Stimulated activated CD8-positive, alpha-beta memory T cell treated with anti-CD3 and anti-CD28 coated beads, Interleukin-12 subunit alpha, Interleukin-12 subunit beta, amount 100 ng/mL, for 4 hours (primary cell): Measurements from ENCODE around the gene DENND4C.
"Not testable (repeated sequence)": the region's sequence is repeated elsewhere in the genome, so short reads cannot be mapped to it uniquely, and the experiment has no call there.

ENCODE experiments used
- DNase-seq: peaks from one replicate; pipeline ENCODE4 v3.0.0-alpha.2; 2020; ENCODE audit warnings: low read depth

Gene DENND4C

GRCh38 chr9:19372567-19372966 lies 142.1 kb downstream of the DENND4C start:
- no peak for DNase-seq

DNA sequence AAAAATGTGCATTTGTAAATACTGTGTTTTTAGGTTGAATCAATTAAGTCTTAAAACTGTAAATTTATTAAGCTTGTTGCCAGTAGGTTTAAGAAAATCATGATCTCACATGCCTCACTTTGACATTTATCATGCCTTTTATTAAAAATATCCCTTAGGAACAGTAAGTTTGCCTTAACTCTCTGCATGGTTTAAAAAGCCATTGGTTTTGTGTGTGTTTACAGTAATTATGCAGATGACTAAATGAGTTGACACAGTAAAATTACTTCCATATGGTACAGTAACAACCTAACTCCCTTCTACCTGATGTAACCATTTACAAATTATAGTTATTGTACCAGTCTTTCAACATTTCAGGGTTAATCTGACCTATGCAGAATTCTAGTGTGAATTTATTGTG lies 143.0 kb downstream of the DENND4C start:
- no peak for DNase-seq

DNA sequence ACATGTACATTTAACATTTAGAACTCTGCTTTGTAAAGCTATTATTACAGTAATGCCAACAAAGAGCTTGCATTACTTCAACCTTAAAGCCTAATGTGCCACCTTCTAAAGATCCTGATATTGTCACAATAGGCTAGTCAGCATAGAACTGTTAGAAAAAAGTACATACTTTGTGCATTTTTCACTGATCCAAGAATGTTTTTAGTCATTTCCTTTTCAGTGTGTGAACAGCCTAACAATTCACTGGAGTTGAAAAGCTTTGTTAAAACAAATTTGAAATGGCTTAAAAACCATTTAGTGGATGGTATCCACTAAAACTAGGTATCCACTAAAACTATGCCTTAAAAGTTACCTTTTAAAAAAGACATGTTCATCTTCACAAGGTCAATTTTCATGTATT lies 145.0 kb downstream of the DENND4C start:
- DNase-seq: no peak

- DNase-seq: no peak
Observed at GRCh38 chr9:19376931-19377330, 146.4 kb downstream of the DENND4C start.

DNA sequence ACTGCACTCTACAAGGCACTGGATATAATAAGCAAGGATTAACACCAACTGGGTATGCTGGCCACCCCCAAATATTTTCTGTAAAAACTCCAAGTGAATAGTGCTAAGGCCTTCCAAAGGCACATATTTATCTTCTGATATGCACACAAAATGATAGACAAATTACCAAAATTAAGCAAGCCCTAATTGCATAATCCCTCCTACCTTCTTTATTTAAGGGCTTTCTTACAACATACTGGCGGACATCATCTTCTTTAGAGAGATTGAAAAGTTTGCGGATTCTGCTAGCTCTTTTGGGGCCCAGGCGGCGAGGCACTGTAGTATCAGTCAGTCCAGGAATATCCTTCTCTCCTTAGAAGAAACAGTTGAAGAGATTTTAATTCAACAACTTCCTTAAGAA lies 147.7 kb downstream of the DENND4C start:
- no peak for DNase-seq

DNA sequence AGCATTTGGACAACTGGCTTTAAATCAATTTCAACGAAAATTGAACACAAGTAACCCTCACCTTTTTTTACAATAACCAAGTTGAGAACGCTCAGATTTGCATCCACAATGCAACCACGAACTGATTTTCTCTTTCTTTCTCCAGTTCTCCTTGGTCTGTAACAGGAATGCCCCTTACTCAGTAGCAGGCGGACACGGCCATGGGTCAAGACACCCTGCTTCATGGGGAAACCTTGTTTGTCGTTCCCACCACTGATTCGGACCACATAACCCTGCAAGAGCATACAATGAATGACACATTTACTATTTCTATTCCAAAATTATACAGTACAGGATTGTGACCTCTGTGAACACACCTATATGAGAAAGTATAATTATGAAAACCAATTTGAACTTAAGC lies 148.2 kb downstream of the DENND4C start:
- DNase-seq: no peak

DNA sequence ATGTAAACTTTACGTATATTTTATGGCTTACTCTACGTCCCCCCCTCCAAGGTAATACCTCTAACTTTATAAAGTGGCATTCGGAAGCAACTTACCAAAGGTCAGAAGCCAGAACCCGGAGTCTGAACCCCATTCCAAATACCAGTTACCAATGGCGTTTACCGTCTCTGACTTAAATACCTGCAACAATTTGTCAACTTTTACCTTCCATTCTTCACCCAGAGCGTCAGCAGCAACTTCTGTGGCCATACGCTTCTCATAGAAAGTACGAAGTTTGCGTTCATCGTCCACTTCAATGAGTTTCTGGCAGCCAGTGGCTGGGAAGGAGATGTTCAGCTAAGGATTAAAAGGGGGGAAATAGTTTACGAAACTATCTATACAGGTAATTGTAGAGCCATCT lies 148.8 kb downstream of the DENND4C start:
- no peak for DNase-seq

DNA sequence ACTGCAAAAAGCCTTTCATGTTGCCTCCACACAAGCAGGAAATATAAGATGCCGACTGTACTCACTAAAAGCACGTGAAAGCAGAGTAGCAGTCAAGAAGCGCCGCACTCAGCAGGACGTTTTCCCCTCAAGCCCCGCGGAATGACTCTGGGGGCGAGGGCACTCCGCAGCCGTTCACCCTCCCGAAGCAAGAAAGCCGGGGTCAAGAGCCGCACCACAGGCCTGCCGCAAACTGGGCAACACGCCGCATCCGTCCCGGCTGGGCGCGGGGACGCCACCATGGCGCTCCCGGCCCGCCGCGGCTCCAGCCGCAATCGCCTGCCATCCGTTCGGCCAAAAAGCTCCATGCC lies 149.2 kb downstream of the DENND4C start:
- DNase-seq: no peak

GRCh38 chr9:19380826-19381075 lies 150.3 kb downstream of the DENND4C start:
- no peak for DNase-seq

DNA sequence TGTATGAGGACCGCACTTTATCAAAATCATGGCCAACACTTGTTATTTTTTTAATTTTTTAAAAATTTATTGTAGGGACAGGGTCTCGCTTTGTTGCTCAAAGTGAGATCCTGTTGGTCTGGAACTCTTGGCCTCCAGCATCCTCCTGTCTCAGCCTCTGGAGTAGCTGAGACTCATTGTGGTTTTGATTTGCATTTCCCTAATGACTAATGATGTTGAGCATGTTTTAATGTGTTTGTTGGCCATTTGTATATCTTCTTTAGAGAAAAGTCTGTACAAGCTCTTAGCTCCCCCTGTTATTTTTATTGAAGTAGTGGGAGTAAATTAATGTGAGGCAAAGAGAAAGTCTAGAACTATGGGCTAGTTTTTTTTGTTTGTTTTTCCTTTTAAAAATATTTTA lies 151.2 kb downstream of the DENND4C start:
- no peak for DNase-seq

DNA sequence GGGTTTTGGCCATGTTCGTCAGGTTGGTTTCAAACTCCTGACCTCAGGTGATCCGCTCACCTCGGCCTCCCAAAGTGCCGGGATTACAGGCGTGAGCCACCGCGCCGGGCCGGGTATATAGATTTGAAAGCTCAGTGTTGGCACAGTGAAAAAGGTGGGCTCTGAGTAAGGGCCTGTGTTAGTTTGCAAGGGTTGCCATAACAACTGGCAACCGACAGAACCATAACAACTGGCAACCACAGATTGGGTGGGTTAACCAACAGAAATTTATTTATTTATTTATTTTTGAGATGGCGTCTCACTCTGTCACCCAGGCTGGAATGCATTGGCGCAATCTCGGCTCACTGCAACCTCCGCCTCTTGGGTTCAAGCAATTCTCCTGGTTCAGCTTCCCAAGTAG lies 154.7 kb downstream of the DENND4C start:
- not testable (repeated sequence) for DNase-seq

DNA sequence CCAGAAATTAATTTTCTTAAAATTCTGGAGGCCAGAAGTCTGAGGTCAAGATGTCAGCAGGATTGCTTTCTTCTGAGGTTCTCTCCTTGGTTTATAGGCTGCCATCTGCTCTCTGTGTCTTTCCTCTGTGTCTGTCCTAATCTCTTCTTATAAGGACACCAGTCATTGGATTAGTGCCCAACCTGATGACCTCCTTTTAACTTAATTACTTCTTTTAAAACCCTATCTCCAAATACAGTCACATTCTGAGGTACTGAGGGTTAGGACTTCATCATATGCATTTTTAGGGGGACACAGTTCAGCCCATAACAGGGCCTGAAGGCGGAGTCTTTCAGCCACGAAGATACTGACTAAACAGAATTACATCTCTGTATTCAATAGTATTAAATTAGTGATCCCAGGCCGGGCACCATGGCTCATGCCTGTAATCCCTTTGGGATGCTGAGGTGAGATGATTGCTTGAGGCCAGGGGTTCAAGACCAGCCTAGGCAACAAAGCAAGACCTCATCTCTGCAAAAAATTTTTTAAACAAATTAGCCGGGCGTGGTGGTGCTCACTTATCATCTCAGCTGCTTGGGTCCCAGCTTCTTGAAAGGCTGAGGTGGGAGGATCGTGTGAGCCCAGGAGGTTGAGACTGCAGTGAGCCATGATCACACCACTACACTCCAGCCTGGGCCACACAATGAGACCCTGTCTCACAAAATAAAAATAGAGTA lies 155.5 kb downstream of the DENND4C start:
- no peak for DNase-seq

- DNase-seq: no peak
Observed at GRCh38 chr9:19386502-19387044, 156.1 kb downstream of the DENND4C start.

DNA sequence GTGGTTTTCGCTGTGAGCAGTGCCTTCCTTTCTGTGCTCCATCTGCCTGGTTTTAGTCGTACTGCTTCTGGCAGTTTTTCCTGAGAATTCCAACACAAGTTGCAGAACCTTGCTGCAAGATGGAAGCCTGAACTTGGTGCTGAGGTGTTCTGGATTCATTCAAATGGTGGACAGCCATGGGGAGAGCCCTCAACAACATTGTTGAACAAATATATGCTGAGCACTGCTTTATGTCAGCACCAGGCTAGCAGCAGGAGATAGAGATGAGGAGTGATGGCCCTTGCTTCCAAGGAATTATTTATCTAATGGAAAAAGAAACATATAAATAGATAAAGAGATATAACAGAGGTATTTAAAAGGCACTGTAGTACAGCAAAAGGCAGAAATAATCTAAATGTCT lies 156.8 kb downstream of the DENND4C start:
- DNase-seq: no peak

- DNase-seq: not testable (repeated sequence)
Observed at GRCh38 chr9:19389539-19389938, 159.0 kb downstream of the DENND4C start.

DNA sequence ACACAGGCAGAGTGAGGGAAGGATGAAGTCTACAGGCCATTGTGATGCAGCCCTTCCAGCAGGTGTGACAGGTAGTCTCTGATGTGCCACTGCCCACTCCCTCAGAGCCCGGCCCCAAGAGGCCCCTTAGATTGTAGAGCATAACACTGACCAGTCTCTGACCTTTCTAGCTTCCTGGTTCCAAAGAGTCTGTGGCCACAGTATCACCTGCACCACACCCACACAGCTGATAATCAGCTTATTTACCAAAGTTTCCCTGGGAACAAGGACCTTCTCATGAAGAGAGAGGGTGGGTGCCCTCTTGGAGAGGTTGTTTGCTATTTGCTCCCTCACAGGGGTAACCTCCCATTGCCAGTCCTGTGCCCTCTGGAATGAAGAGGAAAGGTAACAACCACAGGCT lies 167.4 kb downstream of the DENND4C start:
- DNase-seq: no peak

- not testable (repeated sequence) for DNase-seq
Observed at GRCh38 chr9:19403231-19403630, 172.7 kb downstream of the DENND4C start.

GRCh38 chr9:19404283-19405075 lies 174.0 kb downstream of the DENND4C start:
- DNase-seq: no peak

GRCh38 chr9:19405771-19406170 lies 175.3 kb downstream of the DENND4C start:
- DNase-seq: no peak

DNA sequence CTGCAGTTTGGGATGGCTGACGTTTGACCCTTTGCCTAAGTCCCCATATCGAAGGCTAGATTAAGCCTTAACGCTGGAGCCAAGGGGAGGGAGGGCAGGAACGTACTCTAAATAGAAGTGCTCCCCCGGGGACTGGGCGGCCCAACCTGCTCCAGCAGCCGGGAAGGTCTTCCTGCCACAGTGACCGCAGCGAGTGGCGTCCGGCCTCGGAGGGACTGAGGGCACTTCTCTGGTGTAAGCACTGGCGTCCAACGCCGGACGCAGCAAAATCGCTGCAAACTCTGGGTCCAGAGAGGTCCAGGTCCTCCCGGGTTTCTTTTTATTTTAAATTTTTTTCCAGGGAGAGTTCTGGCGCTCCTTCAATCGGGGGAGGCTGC lies 177.8 kb downstream of the DENND4C start:
- DNase-seq: no peak

DNA sequence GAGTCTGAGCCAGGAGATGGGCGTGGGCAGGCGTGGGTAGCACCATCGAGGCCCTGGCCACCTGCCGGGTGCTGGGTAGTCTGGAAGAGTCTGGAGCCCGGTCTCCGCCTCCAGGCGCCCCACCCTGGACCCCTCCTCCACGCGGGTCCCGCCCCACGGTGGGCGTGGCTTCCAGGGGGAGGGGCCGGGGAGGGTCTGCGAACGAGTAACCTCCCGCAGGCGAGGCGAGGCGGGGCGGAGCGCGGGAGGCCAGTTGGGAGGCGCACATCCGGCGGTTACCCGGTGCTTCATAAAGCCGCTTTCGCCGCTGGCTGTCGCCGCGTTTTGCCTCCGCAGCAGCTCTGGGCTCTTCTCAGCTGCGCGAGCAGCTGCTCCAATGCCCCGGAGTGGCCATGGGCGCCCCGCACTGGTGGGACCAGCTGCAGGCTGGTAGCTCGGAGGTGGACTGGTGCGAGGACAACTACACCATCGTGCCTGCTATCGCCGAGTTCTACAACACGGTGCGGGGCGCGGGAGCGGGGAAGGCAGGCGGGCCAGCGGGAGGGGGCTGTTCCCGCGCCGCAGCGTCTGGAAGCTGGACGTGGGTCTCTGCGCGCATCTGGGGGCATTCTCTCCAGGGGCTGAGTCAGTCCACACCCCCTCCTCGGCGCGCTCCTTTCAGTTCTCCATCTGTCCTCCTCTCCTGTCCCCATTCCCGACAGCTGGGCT lies 178.4 kb downstream of the DENND4C start, which contains the start of gene ACER2:
ACER2 (plus strand) TSS at position 317 of the 708 bp plus-strand sequence; CDS start at position 393, 76 bp downstream.
- DNase-seq: peak; percentile 91

- no peak for DNase-seq
Observed at GRCh38 chr9:19409401-19410194, 179.1 kb downstream of the DENND4C start.
